Astrocyte (in vitro differentiated cells and primary cell): ENCODE results near the gene FAM168A.

Experiments
- EZH2 ChIP-seq: IDR thresholded peaks from 2 replicates; pipeline ENCODE4 v1.6.1; 2012; ENCODE audit warnings: mild to moderate bottlenecking, low read length, inconsistent platforms; ENCODE audit not compliant: insufficient read depth
- TF ChIP-seq, protein P1 (sequence below): IDR thresholded peaks from 2 replicates; pipeline ENCODE4 v1.5.1; 2011; ENCODE audit warnings: low read depth, mild to moderate bottlenecking, inconsistent platforms, low read length, moderate library complexity; ENCODE audit not compliant: insufficient read depth

DNA sequence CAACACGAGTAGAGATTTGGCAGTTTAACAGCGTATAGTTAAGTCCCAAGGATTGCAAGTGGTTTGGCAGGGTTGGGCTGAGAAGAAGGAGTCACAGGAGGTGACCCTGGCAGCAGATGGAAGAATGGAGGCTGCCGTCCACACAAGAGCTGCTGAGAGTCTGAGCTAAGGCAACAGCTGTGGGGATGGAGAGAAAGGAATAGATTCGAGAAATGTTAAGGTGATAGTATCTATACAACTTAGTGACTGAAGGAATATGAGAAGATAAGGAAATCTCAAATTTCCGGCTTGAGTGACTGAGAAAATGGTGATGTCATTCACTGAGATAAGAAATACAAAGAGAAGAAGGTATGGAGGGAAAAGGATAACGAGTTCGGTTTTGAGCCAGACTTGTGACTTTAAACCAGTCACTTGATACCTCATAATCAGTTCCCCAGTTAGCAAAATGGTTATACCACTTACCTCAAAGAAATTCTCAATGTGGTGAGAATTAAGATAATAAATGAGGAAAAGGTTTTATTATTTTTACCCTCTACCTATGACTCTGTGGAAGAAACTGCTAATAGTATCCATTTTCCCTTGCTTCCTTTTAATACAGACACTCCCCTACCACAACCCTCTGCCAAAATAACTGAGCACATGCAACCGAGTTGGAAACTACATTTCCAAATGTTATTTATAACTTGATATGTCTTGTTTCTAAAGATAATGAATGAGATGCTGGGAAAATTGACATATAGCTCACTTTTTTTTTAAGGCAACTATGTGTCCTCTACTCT, 30.7 kb downstream of the FAM168A start:
- TF ChIP-seq, protein P1, sequence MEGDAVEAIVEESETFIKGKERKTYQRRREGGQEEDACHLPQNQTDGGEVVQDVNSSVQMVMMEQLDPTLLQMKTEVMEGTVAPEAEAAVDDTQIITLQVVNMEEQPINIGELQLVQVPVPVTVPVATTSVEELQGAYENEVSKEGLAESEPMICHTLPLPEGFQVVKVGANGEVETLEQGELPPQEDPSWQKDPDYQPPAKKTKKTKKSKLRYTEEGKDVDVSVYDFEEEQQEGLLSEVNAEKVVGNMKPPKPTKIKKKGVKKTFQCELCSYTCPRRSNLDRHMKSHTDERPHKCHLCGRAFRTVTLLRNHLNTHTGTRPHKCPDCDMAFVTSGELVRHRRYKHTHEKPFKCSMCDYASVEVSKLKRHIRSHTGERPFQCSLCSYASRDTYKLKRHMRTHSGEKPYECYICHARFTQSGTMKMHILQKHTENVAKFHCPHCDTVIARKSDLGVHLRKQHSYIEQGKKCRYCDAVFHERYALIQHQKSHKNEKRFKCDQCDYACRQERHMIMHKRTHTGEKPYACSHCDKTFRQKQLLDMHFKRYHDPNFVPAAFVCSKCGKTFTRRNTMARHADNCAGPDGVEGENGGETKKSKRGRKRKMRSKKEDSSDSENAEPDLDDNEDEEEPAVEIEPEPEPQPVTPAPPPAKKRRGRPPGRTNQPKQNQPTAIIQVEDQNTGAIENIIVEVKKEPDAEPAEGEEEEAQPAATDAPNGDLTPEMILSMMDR = no peak
- TF ChIP-seq EZH2 = no peak
